NCI-H526 treated with DMSO at 0.1 percent for 48 hours (cell line): ENCODE measurements around the gene AQP1.

Experiments used
- DNase-seq: peaks from one replicate; lab custom pipeline; 2025; lab: John Stamatoyannopoulos, UW

The AQP1 gene

DNA sequence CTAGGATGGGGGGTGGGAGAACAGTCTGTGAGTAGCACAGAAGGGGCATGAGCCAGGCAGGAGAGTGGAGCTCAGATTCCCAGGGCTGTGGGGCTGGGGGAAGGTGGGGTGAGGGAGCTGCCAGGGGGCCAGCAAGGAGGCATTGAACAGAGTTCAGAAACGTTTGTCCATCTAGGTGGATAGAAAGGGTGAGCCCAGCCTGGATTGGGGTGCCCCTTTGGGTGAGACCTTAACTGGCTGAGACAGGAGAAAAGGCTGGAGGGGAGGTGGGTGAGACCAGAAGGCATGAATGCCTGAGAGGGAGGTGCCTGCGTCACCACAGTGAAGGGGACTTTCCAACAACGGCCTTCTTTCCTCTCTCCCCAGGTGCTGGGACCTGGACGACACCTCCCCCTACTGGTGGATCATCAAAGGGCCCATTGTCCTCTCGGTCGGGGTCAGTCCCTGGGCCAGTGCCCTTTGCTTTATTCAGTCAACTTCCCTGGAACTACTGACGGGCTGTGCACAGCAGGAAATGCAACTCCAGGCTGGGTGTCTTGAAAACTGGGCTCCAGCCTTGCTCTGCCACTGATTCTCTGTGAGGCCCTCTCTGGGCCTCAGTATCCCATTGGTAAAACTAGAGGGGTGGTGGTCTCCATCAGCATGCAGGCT, 63.1 kb downstream of the AQP1 start:
- peak; percentile 49 for DNase-seq
